ENCODE results near the gene PHACTR4. TPM values are rescaled to one million over a fixed set of nuclear protein-coding genes. Genes with fewer than 3 reads are reported as not detected.
A peak's percentile ranks its signal among the peaks of the same experiment; 100 is the strongest.
"Not testable (repeated sequence)": the region's sequence is repeated elsewhere in the genome, so short reads cannot be mapped to it uniquely, and the experiment has no call there.

PHACTR4 gene
- total RNA-seq, 2 experiments from 2014 or later: 20.3 to 20.9 TPM

GRCh38 chr1:28443550-28443949 is 74.0 kb downstream of the PHACTR4 start:
- ChIA-PET CTCF (interaction anchor here (0.7 kb wide), 1 partner anchor 196 kb away, joined by 3 read pairs; no protein-coding TSS in a partner anchor), POLR2A (no interaction called here)
- Mint-ChIP-seq H3K27ac (no peak overlapping the region), H3K9me3 (no peaks in the 10 kb centered on the region), H3K4me3 (no peak overlapping the region), H3K36me3 (ENCODE audit: low read depth) (peaks cover 4% of the 10 kb centered on the region), H3K4me1 (ENCODE audit: low read depth) (peaks cover 20% of the 10 kb centered on the region), H3K27me3 (no peaks in the 10 kb centered on the region)
- DNase-seq: no peak
- TF ChIP-seq CTCF (IDR thresholded peaks at IDR 0.05): no peak
- intact Hi-C loops (cut with micrococcal nuclease): no loop called here
- ATAC-seq: no peak

GRCh38 chr1:28447679-28448078 is 78.1 kb downstream of the PHACTR4 start:
- intact Hi-C loops (cut with micrococcal nuclease): no loop called here
- POLR2A ChIA-PET: no interaction called here
- H3K4me3 Mint-ChIP-seq: no peak overlapping the region
- ATAC-seq: no peak
- H3K9me3 Mint-ChIP-seq: no peaks in the 10 kb centered on the region
- CTCF ChIA-PET: no interaction called here
- no peak for TF ChIP-seq CTCF (IDR thresholded peaks at IDR 0.05)
- H3K36me3 Mint-ChIP-seq (ENCODE audit: low read depth): peaks cover 4% of the 10 kb centered on the region
- no peak for DNase-seq
- H3K4me1 Mint-ChIP-seq (ENCODE audit: low read depth): peaks cover 20% of the 10 kb centered on the region
- no peak overlapping the region for H3K27ac Mint-ChIP-seq
- H3K27me3 Mint-ChIP-seq: no peaks in the 10 kb centered on the region

GRCh38 chr1:28448094-28448611 is 78.6 kb downstream of the PHACTR4 start:
- H3K9me3 Mint-ChIP-seq; ATAC-seq; POLR2A ChIA-PET; intact Hi-C loops (cut with micrococcal nuclease); H3K27ac Mint-ChIP-seq; H3K27me3 Mint-ChIP-seq; CTCF ChIA-PET; H3K36me3 Mint-ChIP-seq (ENCODE audit: low read depth); H3K4me3 Mint-ChIP-seq; DNase-seq: not testable (repeated sequence)
- peaks cover 20% of the 10 kb centered on the region for H3K4me1 Mint-ChIP-seq (ENCODE audit: low read depth)

- peak; percentile 82 for DNase-seq
- ChIA-PET POLR2A (interaction anchor here (1.8 kb wide), 1 partner anchor 60 kb away, joined by 8 read pairs; no protein-coding TSS in a partner anchor), CTCF (no interaction called here)
- peak overlapping the region; percentile 78 for H3K27ac Mint-ChIP-seq
- no peak for TF ChIP-seq CTCF (IDR thresholded peaks at IDR 0.05)
- H3K27me3 Mint-ChIP-seq: no peaks in the 10 kb centered on the region
- intact Hi-C loops (cut with micrococcal nuclease): no loop called here
- H3K4me1 Mint-ChIP-seq (ENCODE audit: low read depth): peaks cover 20% of the 10 kb centered on the region
- peak; percentile 96 for ATAC-seq
- no peaks in the 10 kb centered on the region for H3K9me3 Mint-ChIP-seq
- H3K4me3 Mint-ChIP-seq: no peak overlapping the region
- H3K36me3 Mint-ChIP-seq (ENCODE audit: low read depth): peaks cover 2% of the 10 kb centered on the region
Observed at GRCh38 chr1:28449904-28450303, 80.4 kb downstream of the PHACTR4 start.

- peaks cover 22% of the 10 kb centered on the region for H3K4me1 Mint-ChIP-seq (ENCODE audit: low read depth)
- DNase-seq (peak; percentile 10), ATAC-seq (no peak)
- H3K27me3 Mint-ChIP-seq: no peaks in the 10 kb centered on the region
- H3K36me3 Mint-ChIP-seq (ENCODE audit: low read depth): peaks cover 2% of the 10 kb centered on the region
- ChIA-PET POLR2A (interaction anchor here (0.6 to 1.8 kb wide), 2 partner anchors 59 to 67 kb away, joined by 3 to 8 read pairs; no protein-coding TSS in a partner anchor), CTCF (interaction anchor here (0.7 kb wide), 1 partner anchor 73 kb away, joined by 3 read pairs; no protein-coding TSS in a partner anchor)
- TF ChIP-seq CTCF (IDR thresholded peaks at IDR 0.05): no peak
- no peak overlapping the region for H3K4me3 Mint-ChIP-seq
- no peaks in the 10 kb centered on the region for H3K9me3 Mint-ChIP-seq
- intact Hi-C loops (cut with micrococcal nuclease): no loop called here
- H3K27ac Mint-ChIP-seq: peak overlapping the region; percentile 30
Observed at GRCh38 chr1:28450561-28450960, 81.0 kb downstream of the PHACTR4 start.
